Liver (tissue), 3 donors: ENCODE results near the gene FUS.

Experiments used
- CTCF ChIP-seq: fragments of 150-350 bp; IDR thresholded peaks from 2 replicates; pipeline ENCODE4 v1.5.1; 2017; ENCODE audit warnings: improper control_type of control experiment, low read depth, low read length; ENCODE audit not compliant: missing input control
- EGR1 ChIP-seq, 2 donors: IDR thresholded peaks; 2 replicates each; pipeline ENCODE4 v1.6.1; 2016 to 2018; ENCODE audit warnings: antibody characterized with exemption in 2 of 2, low read depth in 2 of 2
- FOXA1 ChIP-seq: IDR thresholded peaks from 2 replicates; pipeline ENCODE4 v1.6.1; 2016; ENCODE audit warnings: antibody characterized with exemption
- MAX ChIP-seq: IDR thresholded peaks from 2 replicates; pipeline ENCODE4 v1.6.1; 2016; ENCODE audit warnings: antibody characterized with exemption
- RAD21 ChIP-seq, 2 donors: IDR thresholded peaks; 2 replicates each; pipeline ENCODE4 v1.6.1; 2016; ENCODE audit warnings: antibody characterized with exemption in 2 of 2, mild to moderate bottlenecking in 2 of 2
- REST ChIP-seq: IDR thresholded peaks from 2 replicates; pipeline ENCODE4 v1.6.1; 2016; ENCODE audit warnings: antibody characterized with exemption, mild to moderate bottlenecking
- donor health status: healthy.
- donor health status: healthy.

GRCh38 chr16:31143694-31144148 is 36.2 kb upstream of the FUS start:
- TF ChIP-seq CTCF, result no peak
- no peak for TF ChIP-seq FOXA1
- no peak for TF ChIP-seq REST
- no peak for TF ChIP-seq RAD21 (IDR thresholded peaks at IDR 0.05)
- no peak for TF ChIP-seq EGR1 (IDR thresholded peaks at IDR 0.05; ENCODE audit: low read depth in 2 of 2)
- TF ChIP-seq MAX, result no peak
